Caco-2 (cell line): ENCODE measurements around the gene FAU. TPM values are rescaled to one million over a fixed set of nuclear protein-coding genes. Genes with fewer than 3 reads are reported as not detected.

Experiments
- BruUV-seq: library from RNA; stranded (reverse); fragments of 400-500 nt; replicated peaks from 2 replicates; lab custom pipeline; 2021; lab: Mats Ljungman, UMichigan
- CTCF ChIA-PET: fragments of 300-600 bp; sonication (Branson Sonifier 250); formaldehyde crosslinking; loops from one replicate; lab custom pipeline; 2022; ENCODE audit warnings: antibody characterized with exemption; lab: Charles Lee
- POLR2A ChIA-PET: fragments of 300-600 bp; sonication (Branson Sonifier 250); formaldehyde crosslinking; loops from one replicate; lab custom pipeline; 2022; ENCODE audit warnings: antibody characterized with exemption; lab: Charles Lee
- DNase-seq, 2 experiments: peaks; one replicate each; pipeline versions ENCODE4 v3.0.0 to v3.0.0-alpha.2; 2020 to 2022
- H3K27me3 ChIP-seq: replicated peaks from 2 replicates; pipeline ENCODE4 v1.6.0; 2011; ENCODE audit warnings: low read length; ENCODE audit not compliant: control insufficient read depth, insufficient read depth
- H3K36me3 ChIP-seq: 2 replicates; pipeline ENCODE4 v1.5.1; 2011; ENCODE audit warnings: low read length; ENCODE audit not compliant: control insufficient read depth, insufficient read depth
- H3K4me1 ChIP-seq: fragments of 250-450 bp; sonication (Bioruptor Pico); 2 replicates; pipeline ENCODE4 v1.5.1; 2020; ENCODE audit warnings: mild to moderate bottlenecking
- H3K4me3 ChIP-seq: 2 replicates; pipeline ENCODE4 v1.5.1; 2011; ENCODE audit warnings: low read depth, mild to moderate bottlenecking, control low read depth, low read length
- H3K9me3 ChIP-seq: fragments of 250-450 bp; sonication (Bioruptor Pico); 2 replicates; pipeline ENCODE4 v1.5.1; 2020; ENCODE audit warnings: mild to moderate bottlenecking, moderate library complexity
- H3K27ac Mint-ChIP-seq: one replicate; pipeline ENCODE4 v1.8.0; 2022; ENCODE audit warnings: mixed read lengths; ENCODE audit not compliant: unreplicated experiment
- H3K27me3 Mint-ChIP-seq: one replicate; pipeline ENCODE4 v1.8.0; 2022; ENCODE audit warnings: mixed read lengths; ENCODE audit not compliant: insufficient read depth, unreplicated experiment
- H3K36me3 Mint-ChIP-seq: one replicate; pipeline ENCODE4 v1.8.0; 2022; ENCODE audit warnings: mild to moderate bottlenecking, mixed read lengths; ENCODE audit not compliant: insufficient read depth, unreplicated experiment
- H3K4me1 Mint-ChIP-seq: one replicate; pipeline ENCODE4 v1.8.0; 2022; ENCODE audit warnings: low read depth, mixed read lengths; ENCODE audit not compliant: unreplicated experiment
- H3K4me3 Mint-ChIP-seq: one replicate; pipeline ENCODE4 v1.8.0; 2022; ENCODE audit warnings: mild to moderate bottlenecking, moderate library complexity, mixed read lengths; ENCODE audit not compliant: unreplicated experiment
- H3K9me3 Mint-ChIP-seq: one replicate; pipeline ENCODE4 v1.8.0; 2022; ENCODE audit warnings: mixed read lengths; ENCODE audit not compliant: unreplicated experiment
- intact Hi-C: fragments of 100-400 bp; cut with micrococcal nuclease; formaldehyde crosslinking; loops from one replicate; pipeline ENCODE4 v1.10.0; 2022; ENCODE audit not compliant: unreplicated experiment
- total RNA-seq: library from RNA; stranded (reverse); gene quantifications from 2 replicates; pipeline ENCODE4 v1.2.3, GENCODE V29; 2022
- TF ChIP-seq, protein P1 (sequence below), 2 experiments: fragments of 200-600 bp in 1 of 2; IDR thresholded peaks; 1 replicate in 1 of 2; 2 replicates in 1 of 2; pipeline versions ENCODE4 v1.5.1 to v1.8.0; 2011 to 2022; ENCODE audit warnings: antibody characterized with exemption in 1 of 2, control low read depth in 1 of 2, inconsistent platforms in 1 of 2, low read depth in 1 of 2, low read length in 1 of 2, mild to moderate bottlenecking in 1 of 2, moderate library complexity in 1 of 2; ENCODE audit not compliant: insufficient read depth in 1 of 2, severe bottlenecking in 1 of 2, unreplicated experiment in 1 of 2

FAU gene
- total RNA-seq, 1 experiment from 2014 or later = 918 TPM

DNA sequence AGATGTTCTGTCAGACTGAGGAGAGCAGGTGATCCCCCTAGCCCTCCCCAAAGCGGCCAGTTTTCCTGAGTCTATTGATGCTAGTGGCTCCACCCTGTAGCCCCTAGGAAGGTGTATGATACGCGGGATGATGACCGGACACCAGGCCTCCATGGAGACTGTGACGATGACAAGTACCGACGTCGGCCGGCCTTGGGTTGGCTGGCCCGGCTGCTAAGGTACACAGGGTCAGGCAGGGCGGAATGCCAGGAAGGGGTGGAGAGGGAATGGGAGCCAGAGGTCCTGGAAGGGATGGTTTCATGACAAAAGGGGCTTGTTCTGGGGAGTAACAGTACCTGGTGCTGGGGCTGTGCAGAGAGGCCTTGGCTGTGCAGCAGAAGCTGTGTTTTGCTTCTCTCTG is 34.7 kb downstream of the FAU start:
- Mint-ChIP-seq H3K27me3 (no peaks in the 10 kb centered on the region), H3K4me1 (peaks cover 12% of the 10 kb centered on the region), H3K36me3 (peaks cover 39% of the 10 kb centered on the region), H3K4me3 (no peak overlapping the region), H3K9me3 (no peaks in the 10 kb centered on the region), H3K27ac (no peak overlapping the region)
- DNase-seq = no peak
- H3K27me3 ChIP-seq = no peaks in the 10 kb centered on the region
- H3K4me3 ChIP-seq = no peak overlapping the region
- peaks cover 16% of the 10 kb centered on the region; the same call in 1 of the 2 replicates for H3K4me1 ChIP-seq
- H3K36me3 ChIP-seq = peaks cover 2% of the 10 kb centered on the region; the same call in 1 of the 2 replicates
- no peaks in the 10 kb centered on the region for H3K9me3 ChIP-seq
- no TSS peak for BruUV-seq
- intact Hi-C loops = no loop called here
- CTCF ChIA-PET = no interaction called here
- TF ChIP-seq, protein P1, sequence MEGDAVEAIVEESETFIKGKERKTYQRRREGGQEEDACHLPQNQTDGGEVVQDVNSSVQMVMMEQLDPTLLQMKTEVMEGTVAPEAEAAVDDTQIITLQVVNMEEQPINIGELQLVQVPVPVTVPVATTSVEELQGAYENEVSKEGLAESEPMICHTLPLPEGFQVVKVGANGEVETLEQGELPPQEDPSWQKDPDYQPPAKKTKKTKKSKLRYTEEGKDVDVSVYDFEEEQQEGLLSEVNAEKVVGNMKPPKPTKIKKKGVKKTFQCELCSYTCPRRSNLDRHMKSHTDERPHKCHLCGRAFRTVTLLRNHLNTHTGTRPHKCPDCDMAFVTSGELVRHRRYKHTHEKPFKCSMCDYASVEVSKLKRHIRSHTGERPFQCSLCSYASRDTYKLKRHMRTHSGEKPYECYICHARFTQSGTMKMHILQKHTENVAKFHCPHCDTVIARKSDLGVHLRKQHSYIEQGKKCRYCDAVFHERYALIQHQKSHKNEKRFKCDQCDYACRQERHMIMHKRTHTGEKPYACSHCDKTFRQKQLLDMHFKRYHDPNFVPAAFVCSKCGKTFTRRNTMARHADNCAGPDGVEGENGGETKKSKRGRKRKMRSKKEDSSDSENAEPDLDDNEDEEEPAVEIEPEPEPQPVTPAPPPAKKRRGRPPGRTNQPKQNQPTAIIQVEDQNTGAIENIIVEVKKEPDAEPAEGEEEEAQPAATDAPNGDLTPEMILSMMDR (IDR thresholded peaks at IDR 0.05; ENCODE audit: insufficient read depth in 1 of 2, low read depth in 1 of 2, low read length in 1 of 2, severe bottlenecking in 1 of 2, unreplicated experiment in 1 of 2) = no peak
- POLR2A ChIA-PET = no interaction called here

DNA sequence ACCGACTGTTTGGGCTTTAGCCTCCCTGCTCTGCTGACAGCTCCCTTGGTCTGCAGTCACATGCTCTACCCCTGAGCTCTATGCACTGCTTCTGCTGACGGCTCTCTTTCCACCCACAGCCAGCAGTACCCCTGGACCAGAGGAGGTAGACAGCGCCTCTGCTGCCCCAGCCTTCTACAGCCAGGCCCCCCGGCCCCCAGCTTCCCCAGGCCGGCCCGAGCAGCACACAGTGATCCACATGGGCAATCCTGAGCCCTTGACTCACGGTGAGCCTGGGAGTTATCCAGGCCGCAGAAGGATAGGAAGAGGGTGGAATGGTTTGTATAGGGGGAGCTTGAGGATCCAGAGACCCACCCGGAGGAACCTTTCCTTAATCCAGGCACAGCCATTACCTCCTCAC is 35.1 kb downstream of the FAU start:
- CTCF ChIA-PET = no interaction called here

DNA sequence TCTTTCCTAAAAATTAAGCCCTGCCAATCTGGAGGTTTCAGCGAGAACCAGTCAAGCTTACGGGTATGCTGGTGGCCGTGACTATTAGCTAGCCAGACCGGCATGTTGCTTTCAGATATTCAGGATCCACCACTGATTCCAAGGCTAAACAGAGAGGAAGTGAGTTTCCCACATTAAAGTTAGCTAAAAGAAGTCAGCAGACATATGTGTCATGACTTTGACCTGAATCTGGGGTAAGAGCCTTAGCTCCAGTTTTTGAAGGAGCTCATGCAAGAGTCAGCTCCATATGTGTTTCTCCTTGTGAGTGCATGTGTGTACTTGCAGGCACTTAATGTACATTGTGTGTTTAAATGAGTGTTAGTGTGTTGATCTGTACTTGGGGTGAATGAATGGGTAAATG is 36.5 kb downstream of the FAU start:
- Mint-ChIP-seq H3K4me3 (peak overlapping the region; percentile 85), H3K4me1 (peaks cover 16% of the 10 kb centered on the region), H3K27ac (peak overlapping the region; percentile 23), H3K36me3 (peaks cover 56% of the 10 kb centered on the region), H3K9me3 (no peaks in the 10 kb centered on the region), H3K27me3 (no peaks in the 10 kb centered on the region)
- H3K27me3 ChIP-seq = no peaks in the 10 kb centered on the region
- no peaks in the 10 kb centered on the region for H3K9me3 ChIP-seq
- peaks cover 4% of the 10 kb centered on the region; the same call in 1 of the 2 replicates for H3K36me3 ChIP-seq
- DNase-seq = no peak
- TF ChIP-seq, protein P1 (IDR thresholded peaks at IDR 0.05; ENCODE audit: insufficient read depth in 1 of 2, low read depth in 1 of 2, low read length in 1 of 2, severe bottlenecking in 1 of 2, unreplicated experiment in 1 of 2) = no peak
- BruUV-seq = no TSS peak
- H3K4me3 ChIP-seq = no peak overlapping the region
- intact Hi-C loops = no loop called here
- CTCF ChIA-PET = no interaction called here
- H3K4me1 ChIP-seq = peaks cover 16% of the 10 kb centered on the region; the same call in 1 of the 2 replicates
- POLR2A ChIA-PET = interaction anchor here (0.6 to 1.2 kb wide), 2 partner anchors 26 to 32 kb away, joined by 3 to 4 read pairs; partner anchors contain the start of gene TM7SF2

More for the DNA sequence above, 35.1 kb downstream of the FAU start:
- Mint-ChIP-seq H3K4me3 (no peak overlapping the region), H3K27me3 (no peaks in the 10 kb centered on the region), H3K36me3 (peaks cover 43% of the 10 kb centered on the region), H3K9me3 (no peaks in the 10 kb centered on the region), H3K27ac (no peak overlapping the region), H3K4me1 (peaks cover 12% of the 10 kb centered on the region)
- POLR2A ChIA-PET = no interaction called here
- TF ChIP-seq, protein P1 (IDR thresholded peaks at IDR 0.05; ENCODE audit: insufficient read depth in 1 of 2, low read depth in 1 of 2, low read length in 1 of 2, severe bottlenecking in 1 of 2, unreplicated experiment in 1 of 2) = no peak
- H3K27me3 ChIP-seq = no peaks in the 10 kb centered on the region
- DNase-seq = no peak
- H3K9me3 ChIP-seq = no peaks in the 10 kb centered on the region
- H3K36me3 ChIP-seq = peaks cover 2% of the 10 kb centered on the region; the same call in 1 of the 2 replicates
- no TSS peak for BruUV-seq
- H3K4me3 ChIP-seq = no peak overlapping the region
- H3K4me1 ChIP-seq = peaks cover 16% of the 10 kb centered on the region; the same call in 1 of the 2 replicates
- intact Hi-C loops = no loop called here
